ENCODE results near the gene PLEKHA6. TPM values are rescaled to one million over a fixed set of nuclear protein-coding genes. Genes with fewer than 3 reads are reported as not detected.

The PLEKHA6 gene
- total RNA-seq, 4 donors from 2014 or later: 5.9 to 13.6 (median 8.4) TPM

GRCh38 chr1:204191456-204191855 lies 168.3 kb downstream of the PLEKHA6 start:
- Histone ChIP-seq H3K4me1 (peaks cover 0 to 4% of the 10 kb centered on the region in 2 donors), H3K4me3 (no peak overlapping the region), H3K27ac (no peak overlapping the region), H3K27me3 (no peaks in the 10 kb centered on the region), H3K36me3 (no peaks in the 10 kb centered on the region), H3K9me3 (no peaks in the 10 kb centered on the region)
- intact Hi-C loops (cut with DNase I; ENCODE audit: low total_unique reads): no loop called here
- TF ChIP-seq CTCF (IDR thresholded peaks at IDR 0.05) (no peak), POLR2A (IDR thresholded peaks at IDR 0.05) (no peak)
- no peak for DNase-seq

GRCh38 chr1:204190212-204191211 lies 169.2 kb downstream of the PLEKHA6 start:
- intact Hi-C loops (cut with DNase I; ENCODE audit: low total_unique reads): no loop called here
- H3K27me3 ChIP-seq: no peaks in the 10 kb centered on the region
- H3K4me1 ChIP-seq: peaks cover 0 to 4% of the 10 kb centered on the region in 2 donors
- H3K27ac ChIP-seq: peak overlapping the region in 1 of 2 donors; percentile 71
- H3K9me3 ChIP-seq: no peaks in the 10 kb centered on the region
- DNase-seq: peak; percentile 43 to 52
- no peaks in the 10 kb centered on the region for H3K36me3 ChIP-seq
- H3K4me3 ChIP-seq: peak overlapping the region in 1 of 2 donors; percentile 17
- TF ChIP-seq CTCF (IDR thresholded peaks at IDR 0.05) (no peak), POLR2A (IDR thresholded peaks at IDR 0.05) (no peak)

GRCh38 chr1:204188959-204189639 lies 170.6 kb downstream of the PLEKHA6 start:
- DNase-seq: no peak
- no peaks in the 10 kb centered on the region for H3K9me3 ChIP-seq
- H3K36me3 ChIP-seq: no peaks in the 10 kb centered on the region
- H3K27ac ChIP-seq: no peak overlapping the region
- intact Hi-C loops (cut with DNase I; ENCODE audit: low total_unique reads): no loop called here
- H3K4me1 ChIP-seq: peaks cover 0 to 4% of the 10 kb centered on the region in 2 donors
- no peak overlapping the region for H3K4me3 ChIP-seq
- TF ChIP-seq POLR2A (IDR thresholded peaks at IDR 0.05) (no peak), CTCF (IDR thresholded peaks at IDR 0.05) (no peak)
- no peaks in the 10 kb centered on the region for H3K27me3 ChIP-seq

GRCh38 chr1:204186597-204186996 lies 173.1 kb downstream of the PLEKHA6 start:
- Histone ChIP-seq H3K27me3 (no peaks in the 10 kb centered on the region), H3K27ac (no peak overlapping the region), H3K36me3 (no peaks in the 10 kb centered on the region), H3K4me1 (peaks cover 0 to 4% of the 10 kb centered on the region in 2 donors), H3K9me3 (no peaks in the 10 kb centered on the region), H3K4me3 (no peak overlapping the region)
- TF ChIP-seq POLR2A (IDR thresholded peaks at IDR 0.05) (no peak), CTCF (IDR thresholded peaks at IDR 0.05) (no peak)
- intact Hi-C loops (cut with DNase I; ENCODE audit: low total_unique reads): no loop called here
- DNase-seq: no peak

GRCh38 chr1:204181116-204181515 lies 178.6 kb downstream of the PLEKHA6 start:
- Histone ChIP-seq H3K27ac (no peak overlapping the region), H3K4me3 (no peak overlapping the region), H3K4me1 (no peaks in the 10 kb centered on the region), H3K36me3 (no peaks in the 10 kb centered on the region), H3K9me3 (no peaks in the 10 kb centered on the region), H3K27me3 (no peaks in the 10 kb centered on the region)
- TF ChIP-seq CTCF (IDR thresholded peaks at IDR 0.05): no peak
- intact Hi-C loops (cut with DNase I; ENCODE audit: low total_unique reads): no loop called here
- no peak for DNase-seq
